Hepatocyte (in vitro differentiated cells): ENCODE results near the gene PAFAH2. TPM values are rescaled to one million over a fixed set of nuclear protein-coding genes. Genes with fewer than 3 reads are reported as not detected.

ENCODE experiments used
- DNase-seq: peaks from one replicate; pipeline ENCODE4 v3.0.0-alpha.2; 2016; ENCODE audit warnings: low spot score
- H2AFZ ChIP-seq: fragments of 200-600 bp; sonication (generic); 2 replicates; pipeline ENCODE4 v1.6.0; 2016; ENCODE audit warnings: antibody characterized with exemption, mild to moderate bottlenecking
- H3K27ac ChIP-seq: fragments of 200-600 bp; sonication (generic); 2 replicates; pipeline ENCODE4 v1.5.1; 2016; ENCODE audit warnings: mild to moderate bottlenecking
- H3K27me3 ChIP-seq: fragments of 200-600 bp; sonication (generic); 2 replicates; pipeline ENCODE4 v1.6.1; 2016
- H3K36me3 ChIP-seq: fragments of 200-600 bp; sonication (generic); replicated peaks from 2 replicates; pipeline ENCODE4 v1.5.1; 2016; ENCODE audit warnings: low read depth; ENCODE audit not compliant: insufficient read depth
- H3K4me1 ChIP-seq: fragments of 200-600 bp; sonication (generic); 2 replicates; pipeline ENCODE4 v1.5.1; 2016; ENCODE audit warnings: mild to moderate bottlenecking, moderate library complexity; ENCODE audit not compliant: insufficient read depth
- H3K4me2 ChIP-seq: fragments of 200-600 bp; sonication (generic); 2 replicates; pipeline ENCODE4 v1.6.0; 2016
- H3K4me3 ChIP-seq: fragments of 200-600 bp; sonication (generic); 2 replicates; pipeline ENCODE4 v1.5.1; 2016; ENCODE audit warnings: mild to moderate bottlenecking
- H3K79me2 ChIP-seq: fragments of 200-600 bp; sonication (generic); 2 replicates; pipeline ENCODE4 v1.6.0; 2017; ENCODE audit warnings: mild to moderate bottlenecking
- H3K9me2 ChIP-seq: fragments of 200-600 bp; sonication (generic); replicated peaks from 2 replicates; pipeline ENCODE4 v1.6.0; 2017; ENCODE audit warnings: mild to moderate bottlenecking; ENCODE audit not compliant: insufficient read depth
- H3K9me3 ChIP-seq: fragments of 200-600 bp; sonication (generic); 2 replicates; pipeline ENCODE4 v1.5.1; 2016; ENCODE audit warnings: low read depth, mild to moderate bottlenecking
- H4K20me1 ChIP-seq: fragments of 200-600 bp; sonication (generic); 2 replicates; pipeline ENCODE4 v1.6.0; 2016; ENCODE audit warnings: mild to moderate bottlenecking; ENCODE audit not compliant: insufficient read depth, poor library complexity, severe bottlenecking
- EZH2 ChIP-seq: fragments of 200-600 bp; sonication (generic); IDR thresholded peaks from 2 replicates; pipeline ENCODE4 v1.6.1; 2016; ENCODE audit warnings: antibody characterized with exemption, mild to moderate bottlenecking, borderline replicate concordance
- EZH2phosphoT487 ChIP-seq: fragments of 200-600 bp; sonication (generic); IDR thresholded peaks from one replicate; pipeline ENCODE4 v1.6.1; 2018; ENCODE audit warnings: antibody characterized with exemption, mild to moderate bottlenecking, low read depth, moderate library complexity; ENCODE audit not compliant: unreplicated experiment, severe bottlenecking
- WGBS: methylation state at CpG from one replicate; pipeline ENCODE4 v1.1.6; 2016; ENCODE audit warnings: low lambda C conversion rate; ENCODE audit errors: missing lambda C conversion rate; 5-methylcytosine and 5-hydroxymethylcytosine counted together
- polyA plus RNA-seq: library from polyadenylated mRNA; unstranded; fragments of >200 nt; fragmentation: Nextera tagmentation; extraction: Ambion mirVana; gene quantifications from 2 replicates; pipeline ENCODE4 v1.2.1, GENCODE V29; 2016
- small RNA-seq: library from RNA; depleted of rRNA; stranded (forward); fragments of <200 nt; gene quantifications from one replicate; pipeline ENCODE3, GENCODE V24; 2014
- total RNA-seq: library from RNA; depleted of rRNA; stranded (reverse); fragments of >200 nt; gene quantifications from 2 replicates; pipeline ENCODE4 v1.2.3, GENCODE V29; 2014
- TF ChIP-seq, protein P1 (sequence below): fragments of 200-600 bp; sonication (generic); IDR thresholded peaks from 2 replicates; pipeline ENCODE4 v1.5.1; 2016; ENCODE audit warnings: antibody characterized with exemption, mild to moderate bottlenecking; ENCODE audit not compliant: poor library complexity

Gene PAFAH2
- total and polyA plus RNA-seq, 2 experiments from 2014 or later: 22.7 to 24.6 TPM

- H3K4me3 ChIP-seq: no peak overlapping the region
- no peaks in the 10 kb centered on the region for H3K4me1 ChIP-seq
- H3K79me2 ChIP-seq: no peaks in the 10 kb centered on the region
- no peaks in the 10 kb centered on the region for H3K9me3 ChIP-seq
- H3K27me3 ChIP-seq: no peaks in the 10 kb centered on the region
- no peak overlapping the region for H3K27ac ChIP-seq
- TF ChIP-seq EZH2phosphoT487: no peak
- TF ChIP-seq, protein P1, sequence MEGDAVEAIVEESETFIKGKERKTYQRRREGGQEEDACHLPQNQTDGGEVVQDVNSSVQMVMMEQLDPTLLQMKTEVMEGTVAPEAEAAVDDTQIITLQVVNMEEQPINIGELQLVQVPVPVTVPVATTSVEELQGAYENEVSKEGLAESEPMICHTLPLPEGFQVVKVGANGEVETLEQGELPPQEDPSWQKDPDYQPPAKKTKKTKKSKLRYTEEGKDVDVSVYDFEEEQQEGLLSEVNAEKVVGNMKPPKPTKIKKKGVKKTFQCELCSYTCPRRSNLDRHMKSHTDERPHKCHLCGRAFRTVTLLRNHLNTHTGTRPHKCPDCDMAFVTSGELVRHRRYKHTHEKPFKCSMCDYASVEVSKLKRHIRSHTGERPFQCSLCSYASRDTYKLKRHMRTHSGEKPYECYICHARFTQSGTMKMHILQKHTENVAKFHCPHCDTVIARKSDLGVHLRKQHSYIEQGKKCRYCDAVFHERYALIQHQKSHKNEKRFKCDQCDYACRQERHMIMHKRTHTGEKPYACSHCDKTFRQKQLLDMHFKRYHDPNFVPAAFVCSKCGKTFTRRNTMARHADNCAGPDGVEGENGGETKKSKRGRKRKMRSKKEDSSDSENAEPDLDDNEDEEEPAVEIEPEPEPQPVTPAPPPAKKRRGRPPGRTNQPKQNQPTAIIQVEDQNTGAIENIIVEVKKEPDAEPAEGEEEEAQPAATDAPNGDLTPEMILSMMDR: no peak
- TF ChIP-seq EZH2: no peak
- H2AFZ ChIP-seq: no peak overlapping the region
- no peak for DNase-seq
- no peak overlapping the region for H3K4me2 ChIP-seq
- no peaks in the 10 kb centered on the region for H4K20me1 ChIP-seq
- no peaks in the 10 kb centered on the region for H3K9me2 ChIP-seq
- no peaks in the 10 kb centered on the region for H3K36me3 ChIP-seq
Measured at GRCh38 chr1:25913206-25913605, 84.7 kb downstream of the PAFAH2 start.

DNA sequence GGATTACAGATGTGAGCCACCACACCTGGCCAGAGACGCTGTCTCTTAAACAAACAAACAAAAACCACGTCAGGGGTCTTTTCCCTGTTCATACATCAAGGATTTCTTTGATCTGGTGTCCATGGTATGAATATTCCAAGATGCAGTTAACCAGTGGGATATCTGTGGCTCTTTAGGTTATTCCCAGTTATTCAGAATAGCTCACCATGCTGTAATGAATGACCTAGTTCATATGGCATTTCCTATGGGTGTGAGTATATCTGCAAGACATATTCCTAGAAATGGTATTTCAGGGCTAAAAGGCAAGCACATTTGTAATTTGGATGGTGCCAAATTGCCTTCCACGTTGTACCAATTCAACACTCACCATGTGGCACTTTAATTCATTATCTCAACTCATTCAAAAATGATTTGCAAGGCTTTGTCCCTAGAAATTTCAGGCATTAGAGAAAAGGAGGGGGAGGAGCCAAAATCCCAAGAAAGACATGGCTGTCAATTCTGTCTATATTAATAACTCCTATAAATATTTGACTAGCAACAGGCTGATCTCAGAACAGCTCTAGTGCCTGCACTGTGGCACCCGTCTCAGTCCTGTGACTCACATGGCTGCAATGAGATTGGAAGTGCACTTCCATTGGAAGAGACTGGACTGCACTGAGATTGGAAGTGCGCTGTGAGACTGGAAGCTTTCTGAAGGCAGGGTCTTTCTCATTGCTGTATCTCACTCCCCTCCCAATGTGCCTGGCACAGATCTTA is 85.6 kb downstream of the PAFAH2 start:
- H3K4me2 ChIP-seq: no peak overlapping the region
- no peak overlapping the region for H2AFZ ChIP-seq
- no peak overlapping the region for H3K27ac ChIP-seq

DNA sequence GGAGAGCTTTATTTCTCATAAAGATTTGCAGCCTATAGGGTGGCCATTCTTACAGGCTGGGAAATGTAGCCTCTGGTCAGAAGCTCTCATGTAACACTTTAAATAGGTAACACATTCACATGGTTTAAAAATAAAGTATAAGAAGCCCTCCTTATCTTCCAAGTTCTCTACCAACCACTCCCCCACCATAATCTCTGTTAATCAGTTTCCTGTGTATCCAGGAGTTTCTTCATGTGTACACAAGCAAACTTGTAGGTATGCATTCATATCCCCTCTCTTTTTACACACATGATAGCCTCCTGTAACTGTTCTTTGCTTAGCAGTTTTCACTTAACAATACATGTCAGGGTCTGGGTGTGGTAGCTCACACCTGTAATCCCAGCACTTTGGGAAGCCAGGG is 86.7 kb downstream of the PAFAH2 start:
- Histone ChIP-seq H4K20me1 (no peaks in the 10 kb centered on the region), H2AFZ (no peak overlapping the region), H3K27me3 (no peaks in the 10 kb centered on the region), H3K27ac (no peak overlapping the region), H3K9me2 (no peaks in the 10 kb centered on the region), H3K9me3 (no peaks in the 10 kb centered on the region), H3K4me2 (no peak overlapping the region), H3K4me3 (no peak overlapping the region), H3K79me2 (no peaks in the 10 kb centered on the region), H3K36me3 (no peaks in the 10 kb centered on the region), H3K4me1 (no peaks in the 10 kb centered on the region)
- TF ChIP-seq EZH2 (no peak), EZH2phosphoT487 (no peak)
- TF ChIP-seq, protein P1: no peak
- no peak for DNase-seq

More for the DNA sequence above, 85.6 kb downstream of the PAFAH2 start:
- TF ChIP-seq, protein P1: no peak
- TF ChIP-seq EZH2: no peak
- TF ChIP-seq EZH2phosphoT487: no peak
- Histone ChIP-seq H3K4me3 (no peak overlapping the region), H3K27me3 (no peaks in the 10 kb centered on the region), H3K9me3 (no peaks in the 10 kb centered on the region), H3K36me3 (no peaks in the 10 kb centered on the region), H3K9me2 (no peaks in the 10 kb centered on the region), H3K4me1 (no peaks in the 10 kb centered on the region), H4K20me1 (no peaks in the 10 kb centered on the region), H3K79me2 (no peaks in the 10 kb centered on the region)
- no peak for DNase-seq
- 87% methylated on average over 5 of the region's 5 CpGs for WGBS

Small RNAs within 50 kb of the gene (small RNA-seq; reads per million reads assigned to genes)
- gene RF00283: not detected
- not detected for gene RF00492
- not detected for gene RNU6-110P

Other genes with a start within 250 kb of the PAFAH2 start
- gene SELENON, start 197.9 kb downstream of the PAFAH2 start, total RNA-seq: 18.5 and 26.7 TPM in 2 replicates
- 37.7 and 39.5 TPM in 2 replicates for gene SELENON, start 197.9 kb downstream of the PAFAH2 start, polyA plus RNA-seq
- 59.5 and 62.6 TPM in 2 replicates for gene MTFR1L, start 178.1 kb downstream of the PAFAH2 start, total RNA-seq
- gene MTFR1L, start 178.1 kb downstream of the PAFAH2 start, polyA plus RNA-seq: 90.7 and 103 TPM in 2 replicates
- 1.3 and 2.4 TPM in 2 replicates for gene AUNIP, start 138.6 kb downstream of the PAFAH2 start, total RNA-seq
- gene AUNIP, start 138.6 kb downstream of the PAFAH2 start, polyA plus RNA-seq: 0.41 and 2.4 TPM in 2 replicates
- gene PAQR7, start 122.4 kb downstream of the PAFAH2 start, total RNA-seq: 21.5 and 27.0 TPM in 2 replicates
- 3.3 and 4.8 TPM in 2 replicates for gene PAQR7, start 122.4 kb downstream of the PAFAH2 start, polyA plus RNA-seq
- 91.6 and 104 TPM in 2 replicates for gene STMN1, start 91.6 kb downstream of the PAFAH2 start, total RNA-seq
- gene STMN1, start 91.6 kb downstream of the PAFAH2 start, polyA plus RNA-seq: 338 and 395 TPM in 2 replicates
- gene EXTL1, start 23.7 kb upstream of the PAFAH2 start, total RNA-seq: 0.17 and 0.84 TPM in 2 replicates
- 1.3 and 1.6 TPM in 2 replicates for gene EXTL1, start 23.7 kb upstream of the PAFAH2 start, polyA plus RNA-seq
- gene SLC30A2, start 48.1 kb upstream of the PAFAH2 start, total RNA-seq: 1.8 and 6.6 TPM in 2 replicates
- 4.5 and 4.8 TPM in 2 replicates for gene SLC30A2, start 48.1 kb upstream of the PAFAH2 start, polyA plus RNA-seq
- gene TRIM63, start 69.6 kb upstream of the PAFAH2 start, total RNA-seq: 2.9 and 5.7 TPM in 2 replicates
- gene TRIM63, start 69.6 kb upstream of the PAFAH2 start, polyA plus RNA-seq: 8.2 and 9.5 TPM in 2 replicates
- 12.5 and 16.8 TPM in 2 replicates for gene PDIK1L, start 113.8 kb upstream of the PAFAH2 start, total RNA-seq
- gene PDIK1L, start 113.8 kb upstream of the PAFAH2 start, polyA plus RNA-seq: 2.6 and 4.4 TPM in 2 replicates
- 0.10 and 0.16 TPM in 2 replicates for gene FAM110D, start 161.0 kb upstream of the PAFAH2 start, total RNA-seq
- 0.40 and 0.44 TPM in 2 replicates for gene FAM110D, start 161.0 kb upstream of the PAFAH2 start, polyA plus RNA-seq
- not detected in 2 replicates for gene C1orf232, start 170.9 kb upstream of the PAFAH2 start, total RNA-seq
- gene C1orf232, start 170.9 kb upstream of the PAFAH2 start, polyA plus RNA-seq: not detected in 2 replicates
- 20.5 and 25.7 TPM in 2 replicates for gene ZNF593, start 171.8 kb upstream of the PAFAH2 start, total RNA-seq
- gene ZNF593, start 171.8 kb upstream of the PAFAH2 start, polyA plus RNA-seq: 69.1 and 71.8 TPM in 2 replicates
- 0.10 TPM in 1 of 2 replicates, not detected in the other for gene ZNF593OS, start 173.8 kb upstream of the PAFAH2 start, total RNA-seq
- 0.45 and 2.1 TPM in 2 replicates for gene ZNF593OS, start 173.8 kb upstream of the PAFAH2 start, polyA plus RNA-seq
- gene CNKSR1, start 179.4 kb upstream of the PAFAH2 start, total RNA-seq: 13.3 and 18.1 TPM in 2 replicates
- 31.4 and 38.6 TPM in 2 replicates for gene CNKSR1, start 179.4 kb upstream of the PAFAH2 start, polyA plus RNA-seq
- gene CATSPER4, start 192.5 kb upstream of the PAFAH2 start, total RNA-seq: not detected in 2 replicates
- gene CATSPER4, start 192.5 kb upstream of the PAFAH2 start, polyA plus RNA-seq: 0.07 TPM in 1 of 2 replicates, not detected in the other
- 11.4 and 14.6 TPM in 2 replicates for gene CEP85, start 236.1 kb upstream of the PAFAH2 start, total RNA-seq
- 12.4 and 15.3 TPM in 2 replicates for gene CEP85, start 236.1 kb upstream of the PAFAH2 start, polyA plus RNA-seq